DMS 273 (cell line): ENCODE data around the gene EVPL.
"Not testable (repeated sequence)": the region's sequence is repeated elsewhere in the genome, so short reads cannot be mapped to it uniquely, and the experiment has no call there.

Experiments
- DNase-seq: peaks from one replicate; lab custom pipeline; 2025; ENCODE audit not compliant: unreplicated experiment; lab: John Stamatoyannopoulos, UW

EVPL gene

GRCh38 chr17:76048025-76048605 is 21.0 kb upstream of the EVPL start:
- no peak for DNase-seq

- no peak for DNase-seq
These were observed 19.0 kb upstream of the EVPL start for GRCh38 chr17:76046064-76046463.

- not testable (repeated sequence) for DNase-seq
These were observed 17.4 kb upstream of the EVPL start for GRCh38 chr17:76044475-76045007.

- not testable (repeated sequence) for DNase-seq
These were observed 15.8 kb upstream of the EVPL start for GRCh38 chr17:76042868-76043267.

- no peak for DNase-seq
These were observed 13.3 kb upstream of the EVPL start for GRCh38 chr17:76040376-76040775.

DNA sequence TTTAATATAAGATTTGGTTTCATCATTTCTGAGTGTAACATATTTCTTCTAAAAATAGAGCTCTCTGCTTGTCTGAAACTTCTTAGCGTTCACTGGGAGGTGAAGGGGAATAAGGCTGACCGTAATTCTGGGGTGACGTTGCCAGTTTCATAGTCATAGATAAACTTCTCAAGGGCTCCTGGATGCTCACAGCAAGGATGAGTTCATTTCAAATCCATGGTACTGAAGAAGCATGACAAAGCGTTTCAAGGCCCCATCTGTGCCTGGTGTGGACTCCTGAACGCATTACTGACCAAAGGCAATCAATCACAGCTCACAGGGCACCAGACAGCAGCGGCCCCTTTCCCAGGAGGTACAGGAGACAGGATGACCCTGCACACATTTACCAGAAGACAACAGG is 12.0 kb upstream of the EVPL start:
- DNase-seq: no peak

GRCh38 chr17:76038050-76038449 is 10.9 kb upstream of the EVPL start:
- DNase-seq: no peak

- no peak for DNase-seq
These were observed 9.6 kb upstream of the EVPL start for GRCh38 chr17:76036497-76037261.

DNA sequence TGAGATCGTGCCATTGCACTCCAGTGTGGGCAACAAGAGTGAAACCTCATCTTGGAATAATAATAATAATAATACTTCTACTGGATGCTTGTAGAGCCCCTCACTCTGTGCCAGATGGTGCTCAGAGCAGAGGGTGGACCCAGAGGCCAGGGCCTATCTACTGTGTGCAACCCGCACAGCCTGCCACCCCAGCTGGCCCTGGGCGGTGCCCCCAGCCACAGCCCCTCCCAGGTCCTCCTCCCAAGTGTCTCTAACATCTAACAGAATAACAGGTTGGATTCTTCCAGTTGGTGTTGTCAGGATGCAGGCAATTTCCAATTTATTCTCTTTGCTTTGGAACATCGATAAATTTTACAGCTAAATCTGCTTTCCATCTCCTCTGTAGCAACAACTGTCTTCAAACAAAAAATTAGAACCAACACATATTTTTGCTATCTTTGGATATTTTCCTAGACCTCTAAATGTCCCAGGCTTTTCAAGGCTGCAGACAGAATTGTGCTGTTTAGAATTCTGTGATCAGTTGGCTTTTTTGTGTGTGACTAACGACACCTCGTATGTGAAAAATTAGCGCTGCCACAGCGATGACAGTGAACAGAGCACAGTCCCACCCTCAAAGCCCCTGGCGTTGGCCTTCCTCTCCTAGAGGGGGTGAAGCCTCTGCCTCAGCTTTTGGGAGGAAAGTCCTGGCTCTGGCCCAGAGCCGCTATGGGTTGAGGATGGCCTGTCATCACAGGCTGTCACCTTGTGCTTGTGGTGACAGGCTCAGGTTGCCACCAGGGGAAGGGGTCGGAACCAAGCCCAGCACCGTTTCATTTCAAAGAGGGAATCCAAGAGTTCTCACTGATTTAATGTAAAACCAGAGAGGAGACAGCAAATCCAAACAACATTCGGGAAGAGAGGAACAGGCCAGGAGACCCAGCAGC is 7.6 kb upstream of the EVPL start:
- DNase-seq: peak; percentile 78

GRCh38 chr17:76033139-76033538 is 6.0 kb upstream of the EVPL start:
- no peak for DNase-seq

DNA sequence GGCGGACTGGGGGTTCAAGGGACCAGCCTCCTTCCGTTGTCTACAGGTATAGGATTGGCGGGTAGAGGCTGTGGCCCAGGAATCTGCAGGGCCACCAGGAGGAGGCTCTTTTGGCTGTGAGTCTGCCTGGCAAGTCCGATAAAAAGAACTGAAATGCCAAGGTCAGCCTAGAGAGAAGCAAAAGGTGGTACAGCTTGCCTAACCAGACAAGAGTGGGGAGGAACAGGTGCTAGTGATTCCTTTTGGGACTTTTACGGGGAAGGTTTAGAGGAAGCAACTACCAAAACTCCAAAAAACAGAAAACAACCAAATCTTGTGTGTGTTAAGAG is 5.6 kb upstream of the EVPL start:
- DNase-seq: no peak

DNA sequence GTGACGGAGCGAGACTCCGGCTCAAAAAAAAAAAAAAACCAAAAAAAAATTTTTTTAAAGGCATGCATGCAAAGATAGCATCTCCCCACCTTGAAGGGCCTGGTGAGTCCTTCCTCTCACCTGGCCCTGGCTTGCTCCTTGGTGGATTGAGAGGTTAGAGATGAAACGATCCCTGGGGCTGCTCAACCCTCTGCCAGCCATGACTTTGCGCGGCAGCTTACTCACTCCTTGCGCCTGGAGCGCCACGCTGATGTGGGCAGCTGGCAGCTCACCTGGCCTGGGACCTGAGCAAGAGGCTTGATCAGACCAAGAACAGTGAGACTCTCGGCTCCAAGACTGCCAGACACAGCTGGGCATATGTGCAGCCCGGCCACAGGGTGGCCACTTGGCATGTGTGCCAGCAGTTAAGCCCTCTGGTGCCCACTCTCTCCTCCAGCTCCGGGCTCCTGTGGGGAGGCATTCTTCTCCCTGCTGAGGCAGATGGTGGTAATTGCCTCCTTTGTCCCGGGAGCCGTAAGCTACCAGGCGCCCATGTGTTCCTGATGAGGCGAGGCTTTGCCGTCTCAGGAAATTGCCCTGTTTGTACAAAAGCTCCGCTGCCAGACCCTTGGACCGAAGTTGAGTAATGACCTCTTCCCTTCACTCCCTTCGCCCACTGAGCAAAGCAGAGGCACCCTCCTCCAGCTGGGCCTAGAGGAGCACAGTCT is 5.1 kb upstream of the EVPL start:
- peak; percentile 90 for DNase-seq

GRCh38 chr17:76026714-76027158 is 370 bp downstream of the EVPL start:
- no peak for DNase-seq

- DNase-seq: no peak
These were observed 1.8 kb downstream of the EVPL start for GRCh38 chr17:76025294-76025693.

DNA sequence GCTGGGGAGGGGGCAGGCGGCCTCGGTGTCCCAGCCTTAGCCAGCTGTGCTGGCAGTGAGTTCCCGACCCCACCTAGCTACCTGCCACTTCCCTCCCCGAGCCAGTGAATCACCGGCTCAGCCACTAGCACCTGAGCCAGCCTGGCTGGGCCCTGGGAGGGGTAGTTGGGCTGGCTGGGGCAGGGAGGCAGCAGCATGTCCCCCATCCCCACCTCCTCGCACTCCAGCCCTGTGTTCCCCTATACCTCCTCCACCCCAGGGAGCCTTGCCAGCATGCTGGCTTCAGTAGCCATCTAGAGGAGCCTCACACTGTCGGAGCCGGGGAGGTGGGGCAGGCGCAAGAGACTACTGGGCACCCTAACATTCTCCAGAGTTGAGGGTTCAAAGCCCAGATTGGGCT is 2.8 kb downstream of the EVPL start:
- DNase-seq: no peak

GRCh38 chr17:76023900-76024237 is 3.2 kb downstream of the EVPL start:
- no peak for DNase-seq

GRCh38 chr17:76022973-76023899 is 3.9 kb downstream of the EVPL start:
- no peak for DNase-seq

DNA sequence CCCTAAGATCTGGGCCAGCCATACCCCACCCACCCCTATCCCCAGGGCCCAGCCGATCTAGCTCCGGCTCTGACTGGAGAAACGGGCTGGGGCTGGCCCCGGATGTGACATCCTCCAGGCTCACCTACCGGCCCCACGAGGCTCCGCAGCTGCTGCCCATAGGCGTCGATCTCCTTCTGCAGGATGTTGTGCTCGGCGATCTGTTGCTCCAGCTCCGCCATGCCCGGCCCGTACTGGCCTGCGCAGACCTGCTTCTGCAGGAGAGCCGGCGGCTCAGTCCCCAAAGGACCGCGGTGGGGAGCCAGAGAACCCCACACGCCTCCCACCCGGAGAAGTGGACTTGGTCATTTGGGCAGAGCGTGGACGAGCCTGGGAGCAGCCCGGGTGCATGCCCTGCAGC is 4.8 kb downstream of the EVPL start:
- no peak for DNase-seq

DNA sequence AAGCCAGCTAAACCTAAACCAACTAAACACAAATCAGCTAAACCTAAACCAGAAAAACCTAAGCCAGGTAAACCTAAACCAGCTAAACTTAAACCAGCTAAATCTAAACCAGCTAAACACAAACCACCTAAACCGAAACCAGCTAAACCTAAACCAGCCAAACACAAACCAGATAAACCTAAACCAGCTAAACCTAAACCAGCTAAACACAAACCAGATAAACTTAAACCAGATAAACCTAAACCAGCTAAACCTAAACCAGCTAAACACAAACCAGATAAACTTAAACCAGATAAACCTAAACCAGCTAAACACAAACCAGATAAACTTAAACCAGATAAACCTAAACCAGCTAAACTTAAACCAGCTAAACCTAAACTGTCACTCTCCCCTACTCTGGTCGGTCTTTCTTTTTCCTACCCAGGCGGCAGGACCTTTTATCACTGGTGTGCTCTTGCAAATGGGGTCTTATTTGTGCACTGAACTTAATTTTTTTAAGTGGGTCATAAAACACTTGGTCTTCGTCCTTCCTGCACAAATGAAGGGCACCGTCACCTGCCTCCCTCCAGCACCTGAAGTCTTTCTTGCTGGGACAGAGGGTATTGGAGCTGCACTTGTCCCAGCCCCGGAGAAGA is 7.2 kb downstream of the EVPL start:
- no peak for DNase-seq

- DNase-seq: no peak
These were observed 8.3 kb downstream of the EVPL start for GRCh38 chr17:76018801-76019200.
